ENCODE measurements around the gene FAIM2.
"Not testable (repeated sequence)": the region's sequence is repeated elsewhere in the genome, so short reads cannot be mapped to it uniquely, and the experiment has no call there.

Gene FAIM2

DNA sequence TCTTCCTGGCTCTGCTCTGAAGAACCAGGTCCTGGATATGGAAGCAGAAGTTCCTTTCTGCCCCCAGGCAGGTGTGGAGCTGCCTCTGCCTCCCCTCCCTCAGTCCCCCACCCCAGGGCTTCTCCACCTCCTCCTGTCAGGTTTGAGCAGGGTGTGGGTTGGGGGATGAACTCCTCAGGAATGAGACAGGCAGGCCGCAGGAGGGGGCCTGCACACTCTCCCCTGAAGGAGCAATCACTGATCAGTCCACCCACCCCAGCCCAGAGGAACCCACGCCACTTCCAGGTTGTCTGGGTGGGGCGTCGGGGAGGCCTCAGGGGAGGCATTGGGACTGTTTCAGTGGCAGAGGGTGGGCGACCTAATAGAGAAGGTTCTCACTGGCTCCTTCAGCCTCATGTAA is 26.6 kb downstream of the FAIM2 start:
- no peak for DNase-seq

GRCh38 chr12:49876070-49876469 is 27.6 kb downstream of the FAIM2 start:
- DNase-seq, result no peak

GRCh38 chr12:49875115-49875720 is 28.5 kb downstream of the FAIM2 start:
- no peak for DNase-seq

DNA sequence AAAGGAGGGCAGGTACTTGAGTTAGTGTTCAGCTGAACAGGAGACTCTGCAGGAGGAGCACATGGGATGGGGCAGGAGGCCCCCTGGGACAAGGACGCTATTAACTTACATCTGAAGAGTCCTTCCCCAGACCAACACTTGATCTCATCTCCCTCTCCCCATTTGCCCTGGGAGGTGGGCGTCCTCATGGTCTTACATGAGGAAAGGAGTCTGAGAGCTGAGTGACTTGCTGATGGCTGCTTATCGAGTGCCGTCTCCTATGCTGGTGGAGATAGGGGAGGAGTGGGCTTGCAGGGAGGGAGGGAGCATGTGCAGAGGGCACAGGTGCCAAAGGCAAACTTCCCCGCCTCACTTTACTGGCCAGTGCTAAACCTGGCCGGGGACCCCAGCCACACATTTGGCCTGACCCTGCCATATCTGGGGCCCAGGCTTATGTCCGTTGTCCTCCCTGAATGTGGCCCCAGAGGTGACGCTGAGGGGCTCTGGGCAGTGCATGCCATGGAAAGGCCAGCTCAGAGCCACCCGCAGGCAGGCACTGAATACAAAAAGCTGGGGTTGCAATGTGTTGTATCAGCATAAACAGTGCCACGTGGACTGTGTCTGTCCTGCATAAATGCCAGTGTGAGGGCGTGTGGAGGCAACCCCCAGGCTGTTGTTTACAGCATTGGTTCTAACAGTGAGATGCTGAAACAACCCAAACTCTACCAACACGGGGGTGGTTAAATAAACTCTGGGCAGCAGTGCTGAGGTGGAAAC is 29.4 kb downstream of the FAIM2 start:
- DNase-seq, result no peak

DNA sequence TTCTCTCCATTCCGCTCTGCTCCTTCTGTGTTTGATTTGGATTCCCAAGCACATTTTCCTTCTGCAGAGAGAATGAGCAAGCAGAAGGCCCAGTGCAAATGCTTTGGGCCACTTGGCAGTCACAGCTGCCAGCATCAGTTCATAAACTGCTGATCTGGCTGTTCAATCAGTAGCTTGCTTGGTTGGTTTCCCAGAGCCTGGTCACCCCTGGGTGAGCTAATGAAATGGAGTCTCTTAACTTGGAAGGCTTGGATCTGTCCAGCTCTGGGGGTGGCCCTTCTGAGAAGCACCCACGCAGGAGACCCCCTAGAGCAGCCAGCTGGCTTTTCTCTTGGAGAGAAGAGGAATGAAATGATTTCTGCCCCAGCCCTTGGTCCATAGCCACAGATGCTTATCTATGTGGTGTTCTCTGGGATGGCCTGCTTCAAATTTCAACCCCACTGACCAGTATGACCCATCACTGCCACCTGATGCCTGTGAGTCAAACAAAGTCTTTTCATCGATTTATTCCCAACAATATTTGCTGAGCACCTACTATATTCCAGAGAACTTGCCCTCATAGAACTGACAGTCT is 30.3 kb downstream of the FAIM2 start:
- DNase-seq, result no peak

- no peak for DNase-seq
Measured at GRCh38 chr12:49872781-49873181, 30.9 kb downstream of the FAIM2 start.

GRCh38 chr12:49872381-49872780 is 31.3 kb downstream of the FAIM2 start:
- DNase-seq, result no peak

DNA sequence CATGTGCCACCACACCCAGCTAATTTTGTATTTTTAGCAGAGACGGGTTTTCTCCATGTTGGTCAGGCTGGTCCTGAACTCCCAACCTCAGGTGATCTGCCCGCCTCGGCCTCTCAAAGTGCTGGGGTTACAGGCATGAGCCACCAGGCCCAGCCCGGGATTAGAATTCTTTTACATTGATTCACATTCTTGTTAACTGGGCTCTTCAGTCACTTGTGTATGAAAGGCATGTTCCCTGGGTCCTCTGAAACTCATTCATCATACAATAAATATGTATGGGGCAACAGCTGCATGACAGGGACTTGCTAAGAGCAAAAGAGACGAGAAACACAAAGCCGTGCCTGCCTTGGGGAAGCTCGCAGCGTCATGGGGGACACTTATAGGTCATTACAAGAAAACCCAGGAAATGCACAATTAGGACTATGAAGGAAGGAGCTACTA is 31.9 kb downstream of the FAIM2 start:
- not testable (repeated sequence) for DNase-seq

GRCh38 chr12:49871263-49871561 is 32.5 kb downstream of the FAIM2 start:
- no peak for DNase-seq

- no peak for DNase-seq
Measured at GRCh38 chr12:49870501-49871262, 33.0 kb downstream of the FAIM2 start.

- no peak for DNase-seq
Measured at GRCh38 chr12:49869816-49870500, 33.7 kb downstream of the FAIM2 start.

DNA sequence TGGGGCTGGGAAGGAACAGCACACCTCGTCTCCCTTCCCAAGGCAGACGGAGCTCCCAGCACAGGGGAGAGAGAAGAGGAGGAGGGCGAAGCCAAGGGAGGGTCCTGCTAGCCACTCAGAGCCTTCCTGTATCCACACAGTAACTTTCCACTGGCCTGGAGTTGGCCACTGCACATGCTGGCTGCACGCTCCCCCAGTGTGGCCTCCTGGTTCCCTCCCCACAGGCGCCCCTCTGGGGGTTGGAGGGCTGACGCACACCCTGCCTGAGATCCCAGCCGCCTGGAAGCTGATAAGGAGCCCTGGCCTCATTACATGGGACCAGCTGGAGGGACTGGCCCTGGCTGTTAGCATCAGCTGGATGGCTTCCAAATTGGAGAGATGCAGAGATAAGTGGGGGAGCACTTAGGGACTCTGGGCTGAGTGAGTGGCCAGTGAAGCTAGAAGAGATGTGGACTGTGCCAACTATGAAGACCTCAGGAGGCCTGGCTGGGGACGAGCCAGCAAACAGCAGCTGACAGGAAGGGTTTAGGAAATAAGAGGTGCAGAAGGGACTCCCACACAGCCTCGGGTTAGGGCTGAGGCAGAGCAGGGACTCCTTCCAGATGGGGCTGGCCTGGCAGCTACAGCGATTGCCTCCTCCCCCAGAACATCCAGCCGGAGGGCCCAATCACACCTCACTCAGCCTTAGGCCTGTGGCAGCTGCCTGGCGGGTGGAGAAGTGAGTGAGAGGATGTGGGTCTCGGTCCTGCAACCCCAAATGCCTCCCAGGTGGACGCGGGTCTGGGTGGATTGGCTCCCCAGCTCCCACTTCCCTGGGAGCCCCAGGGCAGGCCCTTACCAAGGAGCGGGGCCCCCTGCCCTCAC is 34.5 kb downstream of the FAIM2 start:
- no peak for DNase-seq

DNA sequence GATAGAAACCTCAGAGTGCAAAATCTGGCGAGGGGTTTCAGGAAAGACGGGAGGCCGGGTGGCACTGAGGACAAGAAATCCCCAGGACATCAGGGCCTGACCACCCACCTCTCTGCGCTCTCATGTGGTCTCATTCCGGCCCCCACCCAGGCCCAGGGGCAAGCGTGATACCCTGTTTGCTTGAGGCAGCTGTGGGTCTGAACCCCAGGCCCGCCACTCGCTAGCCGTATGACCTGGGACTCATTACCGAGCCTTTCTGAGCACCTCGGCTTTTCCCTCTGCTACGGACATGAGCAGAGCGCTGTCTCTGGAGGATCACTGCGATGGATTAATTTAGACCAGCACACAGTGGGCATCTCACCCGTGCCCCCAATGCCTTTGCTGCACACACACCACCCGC is 35.3 kb downstream of the FAIM2 start:
- DNase-seq, result no peak

GRCh38 chr12:49867570-49868341 is 35.9 kb downstream of the FAIM2 start:
- DNase-seq, result no peak

- peak; percentile 58 for DNase-seq
Measured at GRCh38 chr12:49866859-49867569, 36.7 kb downstream of the FAIM2 start.

- no peak for DNase-seq
Measured at GRCh38 chr12:49865782-49866135, 37.9 kb downstream of the FAIM2 start.

DNA sequence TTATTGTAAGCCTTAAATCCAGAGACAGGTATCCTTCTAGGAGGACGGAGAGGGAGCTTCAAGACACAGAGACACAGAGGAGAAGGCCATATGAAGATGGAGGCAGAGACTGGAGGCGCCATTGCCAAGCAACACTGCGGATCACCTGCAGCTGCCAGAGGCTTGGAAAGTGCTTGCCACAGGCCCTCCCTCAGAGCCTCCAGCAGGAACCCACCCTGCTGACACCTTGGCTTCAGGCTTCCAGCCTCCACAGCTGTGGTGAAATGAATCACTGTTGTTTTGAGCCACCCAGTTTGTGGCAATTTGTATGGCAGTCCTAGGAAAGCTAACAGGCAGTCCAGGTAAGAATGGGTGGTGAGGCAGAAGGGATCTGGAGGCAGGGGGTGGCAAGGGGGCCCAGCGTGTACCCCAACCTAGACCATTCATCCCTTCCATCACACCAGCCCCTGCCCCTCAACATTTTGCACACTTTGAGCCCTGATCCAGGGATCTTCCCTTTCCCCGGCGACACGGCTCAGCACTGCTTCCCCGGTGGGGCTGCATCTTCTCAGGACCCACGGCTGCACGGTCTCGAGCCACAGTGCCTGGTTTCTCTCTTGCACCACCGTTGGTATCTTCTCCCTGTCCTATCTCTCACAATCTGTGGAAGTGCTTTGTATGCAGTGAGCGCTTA is 38.5 kb downstream of the FAIM2 start:
- DNase-seq, result no peak

DNA sequence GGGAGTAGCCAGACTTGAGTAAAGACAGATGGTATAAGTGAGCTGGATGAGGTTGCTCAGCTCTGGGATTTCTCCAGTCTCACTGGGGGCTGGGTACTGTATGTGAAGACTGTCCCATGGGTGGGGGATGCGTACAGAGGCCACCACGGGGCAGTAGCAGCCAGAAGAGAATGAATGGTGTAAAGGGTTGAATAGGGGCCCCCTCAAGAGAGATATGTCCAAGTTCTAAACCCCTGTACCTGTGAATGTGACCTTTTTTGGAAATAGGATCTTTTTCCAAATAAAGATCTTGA is 39.0 kb downstream of the FAIM2 start:
- no peak for DNase-seq

DNA sequence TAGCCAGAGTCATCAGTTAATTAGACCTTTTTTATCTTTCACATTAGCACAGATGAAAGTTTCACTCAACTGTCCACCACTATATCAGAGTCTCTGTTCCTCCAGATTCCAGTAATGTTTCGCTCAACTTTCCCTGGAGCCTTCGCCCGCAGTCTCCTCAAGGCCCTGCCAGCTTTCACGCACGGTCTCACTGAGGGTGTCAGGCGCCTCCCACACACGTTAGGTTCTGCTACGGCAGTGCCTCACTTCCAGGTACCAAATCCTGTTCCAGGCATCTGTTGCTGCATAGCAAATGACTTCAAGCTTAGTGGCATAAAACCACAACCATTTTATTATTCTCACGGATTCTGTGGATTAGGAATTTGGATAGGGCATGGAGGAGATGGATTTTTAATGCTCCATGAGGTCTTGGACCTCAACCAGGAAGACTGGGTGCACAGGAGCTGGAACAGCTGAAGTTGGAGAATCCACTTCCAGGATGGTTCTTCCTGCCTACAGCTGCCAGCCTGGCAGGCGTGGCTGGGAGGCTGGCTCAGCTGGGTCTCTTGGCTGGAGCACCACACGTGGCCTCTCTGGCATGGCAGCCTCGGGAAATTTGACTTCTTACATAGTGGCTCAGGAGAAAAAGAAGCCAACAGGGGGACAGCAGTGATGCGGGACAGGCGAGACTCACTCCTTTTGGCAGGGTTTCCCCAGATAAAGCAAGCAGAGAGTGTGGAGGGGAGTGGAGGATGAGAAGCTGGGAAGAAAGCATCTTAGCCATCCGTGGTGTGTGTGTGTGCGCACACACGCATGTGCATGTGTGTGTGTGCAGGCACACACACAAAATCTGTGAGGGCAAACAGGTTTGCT is 39.5 kb downstream of the FAIM2 start:
- DNase-seq, result no peak
